LNCAP (cell line): ENCODE results near the gene QPCT.

Experiments used
- TF ChIP-seq, protein P1 (sequence below): fragments of 450-650 bp; IDR thresholded peaks from 2 replicates; pipeline ENCODE4 v1.5.1; 2017; ENCODE audit warnings: mild to moderate bottlenecking

Gene QPCT

DNA sequence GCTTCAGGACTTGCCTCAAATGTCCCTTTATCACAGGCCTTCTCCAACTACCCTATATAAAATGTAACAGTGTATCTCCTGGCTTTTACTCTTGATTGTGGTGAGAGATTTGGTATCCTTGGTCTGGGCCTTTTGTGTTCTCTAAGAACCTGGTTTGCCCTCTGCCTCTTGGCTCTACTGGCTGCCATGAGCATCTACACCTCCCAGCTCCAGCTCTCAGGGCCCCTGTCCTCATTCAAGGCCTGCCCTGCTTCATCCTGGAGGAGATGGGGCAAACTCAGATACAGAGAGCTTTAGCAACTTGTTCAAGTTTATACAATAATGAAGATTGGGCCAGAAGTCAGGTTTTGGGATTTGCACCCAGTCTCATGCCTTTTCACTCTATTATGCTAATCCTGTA, 45.0 kb downstream of the QPCT start:
- TF ChIP-seq, protein P1, sequence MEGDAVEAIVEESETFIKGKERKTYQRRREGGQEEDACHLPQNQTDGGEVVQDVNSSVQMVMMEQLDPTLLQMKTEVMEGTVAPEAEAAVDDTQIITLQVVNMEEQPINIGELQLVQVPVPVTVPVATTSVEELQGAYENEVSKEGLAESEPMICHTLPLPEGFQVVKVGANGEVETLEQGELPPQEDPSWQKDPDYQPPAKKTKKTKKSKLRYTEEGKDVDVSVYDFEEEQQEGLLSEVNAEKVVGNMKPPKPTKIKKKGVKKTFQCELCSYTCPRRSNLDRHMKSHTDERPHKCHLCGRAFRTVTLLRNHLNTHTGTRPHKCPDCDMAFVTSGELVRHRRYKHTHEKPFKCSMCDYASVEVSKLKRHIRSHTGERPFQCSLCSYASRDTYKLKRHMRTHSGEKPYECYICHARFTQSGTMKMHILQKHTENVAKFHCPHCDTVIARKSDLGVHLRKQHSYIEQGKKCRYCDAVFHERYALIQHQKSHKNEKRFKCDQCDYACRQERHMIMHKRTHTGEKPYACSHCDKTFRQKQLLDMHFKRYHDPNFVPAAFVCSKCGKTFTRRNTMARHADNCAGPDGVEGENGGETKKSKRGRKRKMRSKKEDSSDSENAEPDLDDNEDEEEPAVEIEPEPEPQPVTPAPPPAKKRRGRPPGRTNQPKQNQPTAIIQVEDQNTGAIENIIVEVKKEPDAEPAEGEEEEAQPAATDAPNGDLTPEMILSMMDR: no peak

DNA sequence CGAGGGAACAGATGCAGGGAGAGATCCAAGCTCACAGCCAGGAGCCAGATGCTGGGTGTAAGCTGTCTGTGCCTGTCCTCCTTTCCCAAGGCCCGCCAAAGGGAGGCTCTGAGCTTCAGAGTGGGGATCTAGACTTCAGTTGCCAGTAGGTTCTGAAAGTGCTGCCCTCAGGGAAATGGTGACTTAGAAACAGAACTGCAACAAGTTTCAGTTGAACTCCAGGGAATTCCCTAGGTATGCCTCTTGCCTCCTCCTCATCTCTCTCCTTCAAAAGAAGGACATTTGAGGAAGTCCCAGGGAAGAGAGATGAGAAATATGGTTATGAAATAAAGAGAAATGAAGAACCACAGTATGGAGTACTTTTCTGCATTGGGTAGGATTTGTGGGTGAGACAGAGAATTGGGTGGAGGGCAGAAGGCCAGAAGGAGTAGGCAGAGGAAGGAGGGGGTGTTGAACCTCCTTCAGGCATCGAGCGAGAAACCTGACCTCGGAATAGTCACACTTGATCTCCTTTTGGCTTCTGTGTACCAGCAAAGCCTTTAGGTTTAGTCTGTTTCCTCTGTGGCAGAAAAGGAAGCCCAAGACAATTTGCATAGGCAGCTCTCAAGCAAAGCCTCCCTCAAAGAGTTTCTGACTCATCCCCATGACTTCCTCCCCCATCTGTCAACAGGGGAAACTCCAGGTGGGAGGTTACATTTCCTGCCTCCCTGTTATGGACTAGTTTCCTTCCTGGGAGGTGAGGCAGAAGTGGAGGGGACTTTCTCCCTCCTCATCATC, 45.7 kb downstream of the QPCT start:
- TF ChIP-seq, protein P1: no peak

DNA sequence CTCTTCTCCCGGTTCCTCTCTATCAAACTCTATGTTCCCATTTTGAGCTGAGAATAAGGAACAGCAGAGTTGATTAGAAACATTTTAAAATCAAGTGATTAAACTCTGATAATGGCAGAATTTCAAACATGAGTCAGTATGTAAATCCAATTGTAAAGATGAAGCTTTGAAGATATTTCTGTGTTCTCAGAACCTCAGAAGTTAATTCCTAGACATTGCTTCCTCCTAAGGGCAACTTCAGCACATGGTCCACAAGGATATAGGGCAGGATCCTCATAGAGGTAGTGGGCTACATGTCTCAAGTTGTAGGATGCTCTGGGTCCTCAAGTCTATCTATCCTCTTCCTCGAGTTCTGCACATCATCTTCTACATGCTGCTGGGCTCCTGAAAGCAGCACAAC, 46.3 kb downstream of the QPCT start:
- TF ChIP-seq, protein P1: no peak

DNA sequence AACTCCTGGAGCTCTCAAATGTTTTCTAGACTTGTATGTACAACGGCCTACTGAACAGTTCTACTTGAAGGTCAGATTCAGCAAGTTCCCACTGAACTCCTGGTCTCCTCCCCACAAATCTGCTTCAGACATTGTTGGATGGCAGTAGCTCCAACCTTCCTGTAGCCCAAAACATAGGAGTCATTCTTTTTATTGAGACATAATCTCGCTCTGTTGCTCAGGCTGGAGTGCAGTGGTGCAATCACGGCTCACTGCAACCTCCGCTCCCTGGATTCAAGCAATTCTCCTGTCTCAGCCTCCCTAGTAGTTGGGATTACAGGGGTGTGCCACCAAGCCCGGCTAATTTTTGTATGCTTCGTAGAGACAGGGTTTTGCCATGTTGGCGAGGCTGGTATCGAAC, 47.3 kb downstream of the QPCT start:
- TF ChIP-seq, protein P1: no peak

DNA sequence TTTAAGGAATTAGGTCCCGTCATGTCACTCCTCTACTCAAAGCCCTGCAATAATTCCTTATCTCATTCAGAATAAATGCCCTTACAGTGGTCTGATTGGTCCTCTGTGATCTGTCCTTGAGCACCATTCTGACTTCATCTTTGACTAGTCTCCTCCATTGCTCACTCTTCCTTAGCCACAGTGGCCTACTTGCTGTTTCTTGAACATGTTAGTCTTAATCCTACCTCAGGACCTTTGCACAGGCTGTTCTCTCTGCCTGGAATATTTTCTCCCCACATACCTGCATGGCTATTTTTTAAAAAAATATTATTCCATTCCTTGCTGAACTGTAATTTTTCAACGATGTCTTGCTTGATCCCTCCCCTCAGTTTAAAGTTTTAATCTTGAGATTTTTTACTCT, 48.0 kb downstream of the QPCT start:
- TF ChIP-seq, protein P1: no peak

DNA sequence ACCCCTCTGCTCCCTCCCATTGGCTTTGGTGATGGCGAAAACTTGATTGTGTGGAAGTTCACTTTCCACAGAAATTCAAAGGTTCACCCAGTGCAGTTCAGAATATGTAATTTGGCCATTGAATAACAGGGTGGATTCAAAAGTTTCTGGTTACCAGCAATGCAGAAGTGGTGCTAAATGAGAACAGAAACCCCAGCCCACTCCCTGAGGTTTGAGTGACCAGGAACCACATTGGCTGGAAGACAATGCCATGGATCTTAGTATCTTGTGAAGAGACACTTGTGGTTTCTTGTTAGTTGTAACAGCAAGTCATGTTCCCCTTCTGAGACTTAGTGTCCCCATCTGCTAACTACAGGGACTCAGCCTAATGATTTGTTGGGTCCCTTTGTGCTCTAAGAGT, 49.8 kb downstream of the QPCT start:
- TF ChIP-seq, protein P1: no peak

DNA sequence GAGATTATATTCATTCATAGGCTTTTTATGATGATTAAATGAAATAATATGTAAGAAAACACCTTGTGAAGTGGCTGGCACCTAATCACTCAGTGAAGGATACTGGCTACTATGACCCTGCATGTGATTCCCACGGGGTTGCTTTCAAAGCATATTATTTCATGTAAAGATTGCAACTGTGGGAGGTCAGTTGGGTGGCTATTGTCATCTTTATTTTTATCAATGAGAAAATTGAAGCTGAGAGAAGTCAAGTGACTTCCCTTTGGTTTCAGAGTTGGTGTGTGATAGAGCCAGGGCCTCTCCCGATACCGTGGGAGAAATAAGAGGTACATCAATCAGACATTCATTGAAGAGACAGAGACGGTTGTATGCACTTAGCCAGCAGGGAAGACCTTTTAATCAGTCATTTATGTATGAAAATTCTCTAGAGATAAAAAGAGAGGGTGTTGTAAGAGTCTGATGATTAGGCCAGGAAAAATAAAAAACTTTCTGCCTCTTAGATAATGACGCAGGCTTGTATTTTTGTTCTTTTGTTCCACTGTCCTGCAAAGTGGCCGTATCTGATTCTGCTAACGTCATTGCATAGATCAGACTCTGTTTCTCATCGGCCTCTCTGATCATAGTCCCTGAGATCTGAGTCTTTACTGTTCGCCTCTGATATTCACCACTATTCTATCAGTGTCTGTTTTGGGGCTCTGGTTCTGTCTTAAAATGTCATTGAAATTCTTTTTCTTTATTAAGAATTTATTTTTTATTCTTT, 50.5 kb downstream of the QPCT start:
- TF ChIP-seq, protein P1: no peak
